Right kidney (tissue), 1 donor: ENCODE results near the gene VRTN.

Source experiments
- DNase-seq: peaks from one replicate; pipeline ENCODE4 v3.0.0-alpha.2; 2016

The VRTN gene

GRCh38 chr14:74392616-74393570 lies 44.6 kb downstream of the VRTN start:
- no peak for DNase-seq

DNA sequence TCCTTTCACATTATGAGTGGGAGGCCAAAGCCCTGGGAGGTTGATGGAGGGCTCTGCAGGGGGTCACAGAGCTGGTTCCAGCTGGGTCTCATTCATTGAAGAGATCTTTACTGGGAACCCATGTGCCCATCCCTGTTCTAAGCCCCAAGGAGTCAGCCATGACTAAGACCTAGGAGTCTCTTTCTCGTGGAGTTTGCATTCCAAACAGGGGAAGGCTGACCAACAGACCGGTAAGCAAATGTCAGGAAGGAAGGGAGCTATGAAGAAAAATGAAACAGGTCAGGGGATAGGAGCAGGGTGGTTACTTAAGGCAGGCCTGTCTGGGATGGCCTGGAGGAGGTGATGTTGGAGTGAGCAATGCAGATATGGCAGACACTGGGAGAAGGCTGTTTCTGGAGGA lies 46.3 kb downstream of the VRTN start:
- DNase-seq, result no peak

DNA sequence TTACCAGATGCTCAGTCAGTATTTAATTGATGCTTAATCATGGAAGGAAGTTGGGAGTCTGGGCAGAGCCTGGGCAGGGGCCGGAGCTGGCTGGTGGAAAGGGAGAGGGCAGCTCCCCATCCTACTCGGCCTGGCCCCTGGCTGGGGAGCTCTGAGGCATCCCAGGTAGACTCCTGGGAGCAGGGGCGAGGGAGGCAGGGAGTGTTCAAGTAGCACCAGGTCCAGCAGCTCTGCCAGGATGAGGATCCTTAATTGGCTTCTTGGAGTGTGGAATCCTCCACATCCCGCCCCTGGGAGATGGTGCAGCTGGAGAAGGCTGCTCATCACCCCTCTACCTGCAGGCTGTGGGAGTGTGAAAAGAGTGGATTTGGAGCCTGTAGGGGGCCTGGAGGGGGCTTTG lies 46.8 kb downstream of the VRTN start:
- no peak for DNase-seq

GRCh38 chr14:74400031-74400685 lies 51.9 kb downstream of the VRTN start:
- DNase-seq, result no peak

DNA sequence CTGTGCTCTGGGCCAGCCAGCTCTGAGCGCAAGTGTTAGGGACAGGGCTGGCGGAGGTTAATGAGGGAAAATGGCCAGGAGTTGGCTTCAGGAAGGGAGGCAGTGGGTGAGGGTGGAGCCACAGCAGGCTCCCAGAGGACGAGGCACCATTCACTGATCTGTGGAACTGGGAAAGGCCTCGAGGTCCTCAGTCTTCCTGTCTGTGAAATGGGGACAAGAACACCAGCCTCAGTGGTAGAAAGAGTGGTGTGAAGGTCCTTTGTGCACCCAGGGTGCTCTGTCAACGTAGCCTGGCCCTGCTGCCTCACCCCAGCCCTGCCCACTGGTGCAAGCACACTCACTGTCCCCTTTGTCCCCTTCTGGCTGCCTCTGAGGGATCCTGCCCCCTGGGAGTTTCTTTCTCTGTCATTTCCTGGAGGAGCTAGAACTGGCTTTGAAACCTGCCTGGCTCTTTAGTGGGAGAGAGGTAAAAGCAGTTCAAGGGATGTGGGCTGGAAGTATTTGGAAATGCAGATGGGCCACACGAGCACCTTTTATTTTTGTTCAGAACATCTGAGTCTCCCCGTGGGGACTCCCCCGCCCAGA lies 52.7 kb downstream of the VRTN start:
- DNase-seq, result no peak

- peak; percentile 55 for DNase-seq
Measured at GRCh38 chr14:74401504-74402241, 53.4 kb downstream of the VRTN start.

DNA sequence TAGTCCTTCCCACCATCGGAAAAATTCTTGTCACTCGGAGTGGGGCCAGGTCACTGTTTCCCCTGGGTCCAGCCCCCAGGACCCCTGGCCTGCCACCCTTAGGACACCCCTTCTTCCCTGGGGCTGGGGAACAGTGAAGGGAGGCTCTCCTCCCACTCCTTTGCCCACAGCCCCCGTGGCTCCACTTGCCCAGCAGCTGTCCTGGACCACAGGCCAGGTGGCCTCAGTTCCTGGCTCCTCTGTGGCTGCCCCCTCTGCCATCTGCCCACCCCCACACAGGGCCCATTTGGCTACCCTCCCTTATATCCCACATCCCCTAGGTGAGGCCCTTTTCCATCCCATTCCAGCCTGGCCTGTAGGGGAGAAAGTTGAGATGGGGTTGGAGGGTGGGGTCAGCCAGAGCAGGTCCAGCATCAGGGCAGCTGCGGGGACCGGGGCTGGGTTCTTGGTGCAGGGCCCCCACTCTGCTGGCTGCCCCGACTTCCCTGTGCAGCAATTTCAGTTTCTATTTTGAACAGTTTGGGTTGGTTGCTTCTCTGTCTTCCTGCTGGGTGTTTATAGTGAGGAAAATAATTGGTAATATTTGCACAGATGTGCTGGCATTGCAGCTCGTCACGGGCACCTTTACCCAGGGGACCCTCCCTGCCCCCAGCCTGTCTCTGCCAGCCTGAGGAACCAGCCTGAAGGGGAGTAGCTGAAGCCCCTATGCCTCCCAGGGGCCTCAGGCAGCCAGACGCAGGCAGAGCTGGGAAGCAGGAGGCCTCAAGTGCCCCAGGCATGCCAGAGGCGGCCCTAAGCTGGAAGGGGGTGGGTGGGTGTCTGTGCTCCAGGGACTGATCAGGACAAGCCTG lies 54.4 kb downstream of the VRTN start:
- no peak for DNase-seq

- DNase-seq, result no peak
Measured at GRCh38 chr14:74403619-74404417, 55.5 kb downstream of the VRTN start.

GRCh38 chr14:74404435-74404834 lies 56.2 kb downstream of the VRTN start:
- DNase-seq, result no peak

DNA sequence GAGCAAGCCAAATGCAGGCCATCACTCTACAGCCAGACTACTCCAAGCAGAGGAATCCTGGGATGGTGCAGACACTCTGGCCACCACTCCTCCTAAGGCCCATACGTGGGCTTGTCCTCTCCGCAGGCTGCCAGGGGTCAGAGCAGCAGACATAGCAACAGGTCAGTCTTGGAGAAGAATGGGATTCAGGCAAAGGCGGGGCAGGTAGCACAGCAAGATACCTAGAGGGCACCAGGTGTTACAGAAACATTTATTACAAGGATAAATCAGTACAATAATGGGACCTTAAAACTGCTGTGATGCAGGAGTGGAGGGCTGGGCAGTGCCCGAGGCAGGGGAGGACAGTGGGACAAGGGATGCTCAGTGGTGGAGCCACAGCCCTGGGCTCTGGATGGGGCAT lies 57.4 kb downstream of the VRTN start:
- DNase-seq, result no peak

DNA sequence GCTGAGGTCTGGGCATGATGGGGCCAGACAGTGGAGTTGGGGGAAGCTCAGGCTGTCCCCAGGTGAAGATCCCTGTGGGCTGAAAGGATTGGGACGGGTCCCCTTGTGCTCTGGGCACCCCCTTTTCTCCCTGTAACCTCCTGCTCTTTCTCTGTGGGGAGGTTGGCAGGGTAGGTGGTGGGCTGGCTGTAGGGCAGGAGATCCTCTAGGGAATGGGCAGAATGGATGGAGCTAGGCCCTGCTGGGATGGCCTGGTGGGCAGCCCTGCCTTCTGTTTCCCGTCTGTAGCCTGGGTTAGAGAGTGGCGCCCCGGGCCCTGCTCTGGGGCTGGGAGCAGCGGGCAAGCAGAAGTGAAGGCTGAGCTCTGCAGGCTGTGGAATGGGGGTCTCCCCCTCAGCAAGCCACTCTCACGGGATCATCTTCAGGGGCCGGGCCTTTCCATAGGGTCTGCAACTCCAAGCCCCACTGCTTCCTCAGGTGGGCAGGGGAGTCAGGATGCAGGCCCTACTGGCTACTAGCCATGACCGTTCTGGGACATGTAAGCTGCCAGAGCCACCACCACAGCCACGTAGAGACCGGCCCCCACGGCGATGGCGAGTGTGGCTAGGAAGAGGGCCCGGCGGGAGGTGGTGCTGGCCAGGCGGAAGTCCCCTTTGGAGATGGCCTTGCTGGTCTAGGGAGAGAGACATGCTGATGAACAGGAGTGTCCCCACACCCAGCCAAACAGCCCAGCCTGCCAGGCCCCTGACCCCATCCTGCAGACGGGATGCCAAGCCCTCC lies 58.9 kb downstream of the VRTN start:
- DNase-seq, result no peak

- DNase-seq, result no peak
Measured at GRCh38 chr14:74407801-74408154, 59.5 kb downstream of the VRTN start.

GRCh38 chr14:74408870-74409269 lies 60.6 kb downstream of the VRTN start:
- DNase-seq, result no peak

GRCh38 chr14:74409441-74409840 lies 61.2 kb downstream of the VRTN start:
- no peak for DNase-seq
